ENCODE results near the gene MTUS2. TPM values are rescaled to one million over a fixed set of nuclear protein-coding genes. Genes with fewer than 3 reads are reported as not detected.

MTUS2 gene
- total RNA-seq, 1 donor: 0.36 TPM

GRCh38 chr13:29049524-29049923 lies 229.4 kb downstream of the MTUS2 start:
- TF ChIP-seq CTCF (IDR thresholded peaks at IDR 0.05; ENCODE audit: insufficient read depth, low read length): no peak
- H3K4me3 ChIP-seq (ENCODE audit: low read depth, low read length): no peak overlapping the region
- DNase-seq (ENCODE audit: low read depth): no peak

DNA sequence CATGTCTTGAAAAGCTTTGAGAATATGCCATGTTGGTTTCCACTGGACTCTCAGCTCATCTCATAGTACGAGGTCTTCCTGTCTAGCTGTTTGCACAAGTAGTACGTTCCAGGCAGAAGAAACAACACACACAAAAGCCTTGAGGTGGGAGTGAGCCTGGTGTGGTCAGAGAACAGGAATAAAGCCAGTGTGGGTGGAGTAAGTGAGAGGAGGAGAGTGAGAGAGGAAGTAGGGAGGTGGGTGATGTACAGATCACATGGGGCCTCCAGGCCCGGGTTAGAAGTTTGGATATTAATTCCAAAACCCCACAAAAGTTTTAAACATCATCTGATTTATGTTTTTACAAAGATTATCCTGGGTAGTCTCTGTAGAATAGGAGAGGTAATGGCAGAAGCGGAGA lies 230.6 kb downstream of the MTUS2 start:
- H3K4me3 ChIP-seq (ENCODE audit: low read depth, low read length): no peak overlapping the region
- TF ChIP-seq CTCF (IDR thresholded peaks at IDR 0.05; ENCODE audit: insufficient read depth, low read length): no peak
- no peak for DNase-seq (ENCODE audit: low read depth)

DNA sequence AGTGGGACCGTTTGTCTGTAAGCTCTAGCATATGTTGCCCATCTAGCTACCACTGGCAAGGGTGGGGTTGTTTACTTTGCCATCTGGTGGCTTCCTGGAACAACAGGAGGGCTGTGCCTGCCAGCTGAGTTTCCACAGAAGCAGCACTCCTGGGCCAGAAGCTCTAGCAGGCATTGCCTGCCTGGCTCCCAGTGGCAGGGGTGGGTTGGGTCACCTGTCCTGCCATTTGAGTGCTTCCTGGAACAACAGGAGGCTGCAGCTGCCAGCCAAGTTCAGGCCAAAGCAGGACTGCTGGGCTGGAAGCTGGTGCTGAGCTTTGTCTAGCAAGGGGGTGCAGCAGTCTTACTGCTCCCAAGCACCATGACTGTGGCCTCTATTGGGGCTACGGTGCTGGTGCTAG lies 239.7 kb downstream of the MTUS2 start:
- TF ChIP-seq CTCF (IDR thresholded peaks at IDR 0.05; ENCODE audit: insufficient read depth, low read length): no peak
- DNase-seq (ENCODE audit: low read depth): no peak
- no peak overlapping the region for H3K4me3 ChIP-seq (ENCODE audit: low read depth, low read length)

DNA sequence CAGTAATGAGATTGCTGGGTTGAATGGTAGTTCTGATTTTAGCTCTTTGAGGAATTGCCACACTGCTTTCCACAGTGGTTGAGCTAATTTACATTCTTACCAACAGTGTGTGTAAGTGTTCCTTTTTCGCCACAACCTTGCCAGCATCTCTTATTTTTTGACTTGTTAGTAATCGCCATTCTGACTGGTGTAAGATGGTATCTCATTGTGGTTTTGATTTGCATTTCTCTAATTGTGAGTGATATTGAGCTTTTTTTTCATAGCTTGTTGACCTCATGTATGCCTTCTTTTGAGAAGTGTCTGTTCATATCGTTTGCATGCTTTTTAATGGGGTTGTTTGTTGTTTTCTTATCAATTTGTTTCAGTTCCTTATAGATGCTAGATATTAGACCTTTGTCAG lies 245.0 kb downstream of the MTUS2 start:
- no peak for DNase-seq (ENCODE audit: low read depth)
- H3K4me3 ChIP-seq (ENCODE audit: low read depth, low read length): no peak overlapping the region
- TF ChIP-seq CTCF (IDR thresholded peaks at IDR 0.05; ENCODE audit: insufficient read depth, low read length): no peak

DNA sequence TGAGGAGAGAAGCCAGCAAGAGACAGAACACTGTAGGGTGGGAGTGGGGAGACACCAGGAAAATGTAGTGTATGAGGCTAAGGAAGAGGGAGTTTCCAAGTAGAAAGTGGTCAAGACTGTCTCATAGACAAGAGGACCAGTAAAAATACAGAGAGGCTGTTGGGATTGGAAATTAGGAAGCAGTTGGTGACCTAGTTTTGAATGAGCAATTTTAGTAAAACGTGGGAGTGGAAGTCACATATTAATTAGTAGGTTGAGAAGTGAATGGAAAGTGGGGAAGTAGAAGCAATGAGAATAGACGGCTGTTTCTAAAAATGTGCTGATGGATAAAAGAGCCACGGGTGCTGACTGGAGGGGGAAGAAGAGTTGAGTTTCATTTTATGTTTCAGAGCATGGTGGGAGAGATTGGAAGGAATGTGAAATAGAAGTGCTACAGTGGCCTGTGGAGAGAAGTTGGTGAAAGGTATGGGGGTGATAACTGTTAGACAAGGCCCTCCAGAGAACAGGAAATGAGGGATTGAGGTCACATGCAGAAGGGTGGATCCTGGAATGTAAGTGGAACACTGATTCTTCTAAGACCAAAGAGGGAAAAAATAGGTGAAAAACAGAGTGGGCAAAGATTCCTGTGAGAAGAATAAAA lies 247.3 kb downstream of the MTUS2 start:
- no peak for TF ChIP-seq CTCF (IDR thresholded peaks at IDR 0.05; ENCODE audit: insufficient read depth, low read length)
- H3K4me3 ChIP-seq (ENCODE audit: low read depth, low read length): no peak overlapping the region
- no peak for DNase-seq (ENCODE audit: low read depth)

DNA sequence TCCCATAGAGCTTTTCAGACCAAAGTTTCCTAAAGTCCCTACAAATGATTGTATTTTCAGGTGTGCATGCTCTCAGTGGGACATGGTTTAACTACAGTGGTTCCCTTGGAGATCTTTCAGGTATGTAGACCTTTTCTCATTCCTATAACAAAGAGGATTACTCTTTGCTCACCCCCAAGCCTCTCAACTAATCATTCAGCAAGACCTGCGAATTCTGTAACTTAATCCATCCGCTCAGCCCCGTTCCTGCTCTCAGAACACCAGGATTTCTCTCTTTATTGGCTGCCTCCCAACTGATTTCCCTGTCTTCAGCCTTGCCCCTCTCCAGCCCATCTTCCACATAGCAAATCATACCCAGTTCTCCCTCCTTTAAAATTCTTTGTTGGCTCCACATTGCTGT lies 253.6 kb downstream of the MTUS2 start:
- TF ChIP-seq CTCF (IDR thresholded peaks at IDR 0.05; ENCODE audit: insufficient read depth, low read length): no peak
- H3K4me3 ChIP-seq (ENCODE audit: low read depth, low read length): no peak overlapping the region
- no peak for DNase-seq (ENCODE audit: low read depth)

All from fibroblast of the aortic adventitia (primary cell).